Activated CD4-positive, CD25-positive, alpha-beta regulatory T cell treated with anti-CD3 and anti-CD28 coated beads, Interleukin-2, amount 50 U/mL, for 24 hours (primary cell): Measurements from ENCODE around the gene CDNF.
"Not testable (repeated sequence)": the region's sequence is repeated elsewhere in the genome, so short reads cannot be mapped to it uniquely, and the experiment has no call there.

Experiments
- ATAC-seq, 2 donors: fragments of 150-1000 bp; cut with Tn5 transposase; one replicate each; pipeline ENCODE4 v1.10.0; 2021; ENCODE audit warnings: mild to moderate bottlenecking in 1 of 2, moderate library complexity in 1 of 2

CDNF gene

DNA sequence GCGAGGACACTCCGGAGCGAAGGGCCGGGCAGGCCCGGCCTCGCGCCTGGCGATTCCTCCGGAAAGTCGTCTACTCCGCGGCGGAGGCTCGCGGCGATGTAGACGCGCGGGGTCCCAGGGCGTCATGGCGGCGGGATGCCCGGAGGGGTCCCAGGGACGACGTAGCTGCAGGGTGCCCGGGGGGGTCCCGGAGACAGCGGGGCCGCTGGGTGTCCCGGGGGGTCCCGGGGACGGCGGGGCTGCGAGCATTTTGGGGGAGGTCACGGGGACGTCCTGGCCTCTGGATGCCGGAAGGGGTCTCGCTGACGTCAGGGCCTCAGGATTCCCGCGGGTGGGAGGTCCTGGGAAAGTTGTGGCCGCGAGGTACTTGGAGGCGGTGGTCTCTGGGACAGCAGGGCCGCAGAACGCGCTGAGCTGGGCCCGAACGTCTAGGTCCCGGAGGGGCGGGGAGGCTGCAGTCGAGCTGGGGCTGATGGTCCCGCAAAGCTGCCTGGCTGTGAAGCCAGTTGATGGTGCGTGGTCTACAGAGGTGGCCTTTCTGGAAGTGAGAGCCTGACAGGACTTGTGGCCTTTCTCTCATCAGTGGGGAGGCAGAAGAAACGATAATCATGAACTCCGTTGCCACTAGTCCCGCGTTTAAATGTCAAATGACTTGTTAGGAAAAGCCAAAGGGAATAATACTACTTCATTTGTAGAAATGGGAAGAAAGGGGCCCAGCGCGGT is 906 bp upstream of the CDNF start:
- no peak for ATAC-seq

DNA sequence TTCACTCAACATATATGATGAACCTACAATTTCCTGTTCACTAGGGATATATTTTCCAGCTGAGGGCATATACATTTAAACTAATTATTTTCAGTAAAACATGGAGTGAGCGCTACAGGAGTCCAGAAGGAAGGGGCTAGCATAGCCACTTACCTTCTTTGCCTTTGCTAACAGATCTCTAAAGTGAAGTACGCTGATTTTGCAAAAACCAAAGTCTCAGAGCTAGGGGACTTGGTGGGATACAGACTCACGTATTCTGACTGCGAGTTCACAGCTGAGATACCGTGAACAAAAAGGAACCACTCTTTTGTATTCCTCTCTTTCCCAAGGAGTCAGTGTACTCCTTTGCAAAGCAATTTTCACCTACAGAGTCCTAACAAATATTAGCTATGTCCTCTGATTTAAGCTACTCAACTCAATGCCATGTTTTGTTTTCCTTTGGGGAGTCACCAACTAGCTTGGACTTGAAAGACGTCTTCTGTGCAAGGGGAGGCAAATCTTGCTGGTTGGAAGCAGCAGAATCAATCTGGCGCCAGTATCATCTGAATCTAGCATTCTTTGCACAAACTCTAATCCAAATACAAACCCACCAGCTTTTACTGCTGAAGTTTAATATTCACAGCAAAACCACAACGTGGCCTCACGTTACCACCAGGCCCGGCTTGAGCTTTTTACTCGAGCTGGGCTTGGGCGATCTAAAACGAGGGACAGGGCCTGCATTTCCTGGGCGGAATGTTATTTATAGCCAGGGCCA is 657 bp downstream of the CDNF start:
- ATAC-seq, result no peak

DNA sequence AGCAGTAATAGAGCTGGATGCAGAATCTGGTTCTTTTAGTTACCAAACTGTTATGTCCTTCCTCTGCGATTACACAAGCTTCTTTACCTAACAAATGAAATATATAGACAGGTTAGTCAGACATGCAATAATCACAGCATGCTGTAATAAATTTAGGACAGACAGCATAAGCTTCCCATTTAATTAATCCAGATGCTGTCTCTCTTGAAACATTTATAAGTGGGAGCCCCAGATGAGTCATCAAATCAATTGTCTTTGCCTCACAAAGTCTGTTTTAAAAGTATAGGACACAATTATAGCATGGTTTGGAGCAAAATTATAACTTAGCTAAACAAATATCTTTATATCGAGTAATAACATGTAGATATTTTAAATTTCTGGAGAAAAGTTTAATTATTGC is 1.6 kb downstream of the CDNF start:
- ATAC-seq, result no peak

DNA sequence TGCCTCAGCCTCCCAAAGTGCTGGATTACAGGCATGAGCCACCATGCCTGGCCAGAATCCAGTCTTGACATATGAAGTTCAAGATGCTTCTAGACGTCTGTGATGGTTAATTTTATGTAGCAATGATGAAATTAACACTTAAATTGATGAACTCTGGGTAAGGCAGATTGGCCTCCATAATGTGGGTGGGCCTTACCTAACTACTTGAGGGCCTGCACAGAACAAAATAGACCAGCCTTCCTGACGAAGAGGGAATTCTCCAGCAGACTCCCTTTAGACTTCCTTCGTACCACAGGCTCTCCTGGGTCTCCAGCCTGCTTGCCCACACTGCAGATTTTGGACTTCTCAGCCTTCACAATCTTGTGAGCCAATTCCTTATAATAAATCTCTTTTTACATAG is 4.7 kb downstream of the CDNF start:
- ATAC-seq, result no peak

DNA sequence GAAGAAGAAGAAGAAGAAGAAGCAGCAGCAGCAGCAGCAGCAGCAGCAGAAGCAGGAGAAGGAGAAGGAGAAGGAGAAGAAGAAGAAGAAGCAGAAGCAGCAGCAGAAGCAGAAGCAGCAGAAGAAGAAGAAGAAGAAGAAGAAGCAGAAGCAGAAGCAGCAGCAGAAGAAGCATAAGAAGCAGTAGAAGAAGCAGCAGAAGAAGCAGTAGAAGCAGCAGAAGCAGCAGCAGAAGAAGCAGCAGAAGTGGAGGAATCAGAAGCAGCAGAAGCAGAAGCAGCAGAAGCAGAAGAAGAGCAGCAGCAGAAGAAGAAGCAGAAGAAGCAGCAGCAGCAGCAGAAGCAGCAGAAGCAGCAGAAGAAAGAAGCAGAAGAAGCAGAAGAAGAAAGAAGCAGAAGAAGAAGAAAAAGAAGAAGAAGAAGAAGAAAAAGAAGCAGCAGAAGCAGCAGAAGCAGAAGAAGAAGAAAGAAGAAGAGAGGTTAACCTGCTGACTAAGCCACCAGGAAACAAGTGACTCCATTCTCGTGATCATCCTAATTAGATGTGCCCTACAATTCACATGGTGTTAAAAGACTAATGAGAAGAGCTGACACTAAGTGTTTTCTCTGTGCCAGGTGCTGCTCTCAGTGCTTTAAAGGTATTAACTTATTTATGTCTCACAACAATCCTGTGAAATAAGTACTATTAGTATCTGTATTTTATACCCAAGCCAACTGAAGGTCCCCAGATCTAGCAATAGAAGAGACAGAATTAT is 11.6 kb downstream of the CDNF start:
- no peak for ATAC-seq

DNA sequence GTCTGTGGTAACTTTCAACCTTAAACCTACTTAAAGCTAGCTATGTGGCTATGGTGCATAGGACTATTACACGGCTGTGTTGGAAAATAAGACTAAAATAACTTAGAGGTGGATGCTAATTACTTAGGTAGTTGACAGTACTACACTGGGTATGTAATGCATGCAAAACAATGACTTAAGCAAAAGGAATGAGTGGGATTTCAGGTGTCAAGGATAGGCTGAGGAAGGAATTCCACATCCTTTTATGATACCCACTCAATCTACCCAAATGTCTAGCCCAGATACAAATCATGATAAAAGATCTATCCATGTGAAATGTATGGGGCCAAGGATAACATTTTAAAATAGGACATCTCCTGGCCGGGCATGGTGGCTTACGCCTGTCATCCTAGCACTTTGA is 13.9 kb downstream of the CDNF start:
- no peak for ATAC-seq

DNA sequence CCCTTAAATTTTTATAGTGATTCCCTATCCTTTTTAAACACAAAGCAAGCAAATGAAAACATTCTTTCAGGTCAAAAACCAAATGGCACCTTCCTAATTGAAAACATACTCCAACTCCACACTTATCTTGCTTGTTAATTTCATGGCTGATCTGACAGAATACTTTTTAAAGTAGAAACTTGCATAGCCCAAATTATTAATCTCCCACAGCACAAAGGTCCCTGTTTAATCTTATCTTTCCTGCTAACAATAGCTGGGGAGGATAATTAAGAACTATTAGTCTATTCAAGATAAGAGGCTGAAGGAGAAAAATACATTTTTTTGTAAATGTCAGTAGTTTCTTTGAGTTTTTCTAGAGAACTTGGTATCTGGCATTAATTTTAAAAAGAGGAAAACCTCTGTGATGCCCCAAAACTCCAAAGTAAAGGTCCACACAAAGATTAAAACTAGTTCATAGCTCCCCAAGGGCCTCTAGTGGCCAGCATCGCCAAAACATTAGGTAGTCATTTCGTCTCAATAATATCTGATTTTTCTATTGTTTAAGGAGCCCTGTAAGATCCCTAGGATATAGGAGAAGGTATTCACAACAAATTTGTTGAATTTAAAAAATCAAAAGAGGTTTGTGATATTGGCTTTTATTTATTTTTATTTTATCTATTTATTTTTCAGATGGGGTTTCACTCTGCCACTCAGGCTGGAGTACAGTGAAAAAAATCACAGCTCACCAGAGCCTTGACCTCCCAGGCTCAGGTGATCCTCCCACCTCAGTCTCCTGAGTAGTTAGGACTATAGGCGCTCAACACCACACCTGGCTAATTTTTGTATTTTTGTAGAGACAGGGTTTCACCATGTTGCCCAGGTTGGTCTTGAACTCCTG is 14.7 kb downstream of the CDNF start:
- ATAC-seq, result peak in 1 of 2 donors; percentile 48

DNA sequence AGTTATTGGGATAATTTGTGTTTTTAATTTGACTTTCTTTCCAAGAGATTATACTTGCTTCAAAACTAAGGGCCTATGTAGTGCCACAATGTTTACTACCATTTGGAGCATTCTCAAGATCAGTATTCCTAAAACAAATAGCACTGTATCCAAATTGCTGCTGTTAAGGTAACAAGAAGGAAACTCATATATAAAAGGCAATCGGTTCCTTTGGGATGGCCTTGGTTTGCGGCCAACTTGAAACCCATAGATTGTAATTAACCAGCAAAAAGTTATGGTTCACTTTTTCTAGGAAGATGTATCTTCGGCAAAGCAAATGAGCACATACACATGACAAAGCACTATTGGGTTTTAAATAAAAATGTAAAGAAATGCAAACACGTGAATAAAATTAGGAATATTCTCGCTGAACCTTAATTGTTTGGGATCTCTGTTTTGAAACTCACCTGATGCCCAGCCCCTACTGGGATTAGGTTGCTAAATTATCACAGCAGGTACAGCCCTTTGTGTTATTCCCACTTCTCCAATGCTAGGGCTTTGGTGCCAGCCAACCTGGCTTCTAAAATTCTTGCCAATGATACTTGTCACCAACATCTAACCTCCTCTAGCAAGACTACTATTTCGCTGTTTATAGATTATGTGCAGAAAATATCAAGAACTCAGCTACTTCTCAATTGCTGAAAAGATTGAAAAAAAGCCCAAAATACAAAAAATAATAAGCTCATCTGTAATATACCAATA is 16.0 kb downstream of the CDNF start:
- no peak for ATAC-seq

DNA sequence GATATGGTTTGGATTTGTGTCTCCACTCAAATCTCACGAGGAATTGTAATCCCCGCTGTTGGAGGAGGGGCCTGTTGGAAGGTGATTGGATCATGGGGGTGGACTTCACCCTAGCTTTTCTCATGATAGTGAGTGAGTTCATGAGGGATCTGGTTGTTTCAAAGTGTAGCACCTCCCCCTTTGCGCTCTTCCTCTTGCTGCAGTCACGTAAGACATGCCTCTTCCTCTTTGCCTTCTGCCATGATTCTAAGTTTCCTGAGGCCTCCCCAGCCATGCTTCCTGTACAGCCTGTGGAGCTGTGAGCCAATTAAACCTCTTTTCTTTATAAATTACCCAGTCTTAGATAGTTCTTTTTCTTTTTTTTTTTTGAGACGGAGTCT is 17.1 kb downstream of the CDNF start:
- no peak for ATAC-seq

DNA sequence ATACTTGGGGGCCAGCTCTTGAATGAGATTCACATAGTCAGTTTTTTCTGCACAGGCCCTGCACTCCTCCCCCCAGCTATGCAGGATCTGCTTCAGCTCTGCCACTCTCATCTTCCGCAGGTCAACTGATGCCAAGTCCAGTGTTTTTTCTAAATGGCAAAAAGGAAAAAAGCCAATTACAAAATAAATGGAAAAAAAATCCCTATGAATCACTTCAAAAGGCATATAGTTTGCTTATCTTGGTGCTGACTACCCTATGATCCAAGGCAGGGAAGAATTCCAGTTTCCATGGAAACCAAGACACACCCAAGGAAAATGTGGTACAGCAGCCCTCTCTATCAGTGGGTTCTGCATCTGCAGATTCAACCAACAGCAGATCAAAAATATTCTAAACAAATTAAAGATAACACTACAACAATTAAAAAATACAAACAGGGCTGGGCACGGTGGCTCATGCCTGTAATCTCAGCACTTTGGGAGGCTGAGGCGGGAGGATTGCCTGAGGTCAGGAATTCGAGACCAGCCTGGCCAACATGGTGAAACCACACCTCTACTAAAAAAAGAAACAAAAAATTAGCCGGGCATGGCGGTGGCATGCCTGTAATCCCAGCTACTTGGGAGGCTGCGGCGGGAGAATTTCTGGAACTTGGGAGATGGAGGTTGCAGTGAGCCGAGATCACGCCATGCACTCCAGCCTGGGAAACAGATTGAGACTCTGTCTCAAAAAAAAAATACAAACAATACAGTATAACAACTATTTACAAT is 17.6 kb downstream of the CDNF start:
- no peak for ATAC-seq

DNA sequence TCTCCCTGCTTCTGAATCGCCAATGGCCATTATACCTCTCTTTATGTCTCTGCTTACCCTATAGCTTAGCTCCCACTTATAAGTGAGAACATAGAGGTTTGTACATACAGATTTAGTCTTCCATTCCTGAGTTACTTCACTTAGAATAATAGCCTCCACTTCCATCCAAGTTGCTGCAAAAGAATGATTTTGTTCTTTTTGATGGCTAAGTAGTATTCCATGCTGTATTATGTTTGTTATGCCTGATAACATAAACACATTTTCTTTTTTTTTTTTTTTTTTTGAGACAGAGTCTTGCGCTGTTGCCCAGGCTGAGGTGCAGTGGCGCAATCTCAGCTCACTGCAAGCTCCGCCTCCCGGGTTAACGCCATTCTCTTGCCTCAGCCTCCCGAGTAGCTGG is 21.1 kb downstream of the CDNF start:
- not testable (repeated sequence) for ATAC-seq

DNA sequence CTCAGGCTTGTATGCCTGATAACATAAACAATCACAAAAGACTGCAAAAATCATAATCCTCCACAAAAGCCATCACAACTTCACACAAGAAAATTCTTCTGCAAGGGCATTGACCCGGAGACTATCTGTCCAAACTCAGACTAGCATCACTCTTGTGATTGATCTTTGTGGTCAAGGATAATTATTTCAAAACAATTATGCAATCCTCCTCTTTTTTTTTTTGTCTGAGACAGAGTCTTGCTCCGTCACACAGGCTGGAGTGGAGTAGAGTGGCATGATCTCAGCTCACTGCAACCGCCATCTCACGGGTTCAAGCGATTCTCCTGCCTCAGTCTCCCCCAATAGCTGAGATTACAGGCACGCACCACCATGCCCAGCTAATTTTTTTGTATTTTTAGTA is 22.2 kb downstream of the CDNF start:
- ATAC-seq, result no peak

DNA sequence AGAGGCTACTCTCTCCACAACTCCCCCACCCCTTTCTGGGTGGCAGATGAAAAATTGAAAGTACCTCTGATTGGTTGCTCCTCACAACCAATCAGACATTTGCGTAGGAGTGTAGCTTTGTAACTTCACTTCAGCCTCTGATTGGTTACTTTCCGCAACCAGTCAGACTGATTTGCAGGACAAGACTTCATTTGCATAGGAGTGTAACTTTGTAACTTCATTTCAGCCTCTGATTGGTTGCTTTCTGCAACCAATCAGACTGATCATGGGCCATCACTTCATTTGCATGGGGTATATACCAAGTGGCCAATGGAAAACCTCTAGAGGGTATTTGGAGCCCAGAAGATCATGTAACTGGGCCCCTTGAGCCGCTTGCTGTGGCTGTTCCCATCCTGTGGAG is 25.6 kb downstream of the CDNF start:
- no peak for ATAC-seq

DNA sequence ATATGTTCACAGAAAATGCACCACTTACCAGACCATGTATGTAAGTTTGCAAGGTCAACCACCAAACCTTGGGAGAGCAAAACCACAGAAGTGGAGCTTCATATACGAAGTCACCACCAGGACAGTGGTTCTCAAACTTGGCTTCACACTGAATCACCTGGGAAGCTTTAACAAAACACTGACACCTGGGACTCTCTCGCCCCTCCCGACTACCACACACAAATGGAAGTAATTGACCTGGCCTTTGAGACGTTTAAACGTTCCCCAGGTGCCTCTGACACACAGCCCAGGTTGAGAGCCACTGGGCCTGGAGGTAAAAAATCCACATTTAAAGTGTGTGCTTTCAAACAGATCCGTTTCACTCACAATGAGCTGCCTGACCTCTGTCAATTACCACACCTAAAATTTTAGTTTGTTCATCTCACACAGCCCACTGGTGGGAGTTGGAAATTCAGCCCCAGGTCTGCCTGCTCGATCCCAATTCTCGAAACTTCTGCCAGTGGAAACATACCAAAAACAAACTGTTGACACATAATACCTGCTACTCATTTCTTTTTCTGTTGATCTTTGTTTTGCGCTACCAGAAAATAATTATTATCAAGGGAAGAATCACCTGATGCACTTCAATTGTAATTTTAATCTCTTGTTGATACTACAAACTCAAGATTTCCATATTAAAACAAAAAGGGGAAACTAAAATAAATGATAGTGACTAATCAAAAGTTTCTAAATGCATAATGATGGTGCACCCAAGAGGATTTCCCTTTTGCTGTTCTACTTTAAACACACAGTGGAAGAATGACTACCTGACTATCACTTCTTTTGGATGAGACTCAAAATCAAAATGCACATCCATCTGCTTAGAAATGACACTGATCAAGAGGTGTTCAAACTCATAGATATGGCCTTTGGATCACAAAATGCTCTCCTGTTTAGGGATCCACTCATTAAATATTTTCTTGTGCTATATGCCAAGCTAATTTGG is 26.6 kb downstream of the CDNF start:
- ATAC-seq, result peak in 1 of 2 donors; percentile 45

DNA sequence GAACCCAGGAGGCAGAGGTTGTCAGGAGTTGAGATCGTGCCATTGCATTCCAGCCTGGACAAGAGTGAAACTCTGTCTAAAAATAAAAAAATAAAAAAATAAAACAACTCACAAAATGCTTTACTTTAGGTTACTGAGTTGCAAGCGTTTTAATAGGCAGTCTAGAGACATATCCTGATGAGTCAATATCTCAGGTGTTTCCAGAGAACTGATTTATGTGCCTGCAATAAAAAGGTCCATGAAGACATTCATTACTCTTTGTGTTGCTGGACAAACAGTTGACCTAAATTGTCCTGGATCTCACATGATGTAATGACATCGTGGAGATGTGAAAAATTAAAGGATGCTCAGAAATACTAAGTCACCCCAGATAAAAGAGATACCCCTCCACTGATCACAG is 31.5 kb downstream of the CDNF start:
- no peak for ATAC-seq

DNA sequence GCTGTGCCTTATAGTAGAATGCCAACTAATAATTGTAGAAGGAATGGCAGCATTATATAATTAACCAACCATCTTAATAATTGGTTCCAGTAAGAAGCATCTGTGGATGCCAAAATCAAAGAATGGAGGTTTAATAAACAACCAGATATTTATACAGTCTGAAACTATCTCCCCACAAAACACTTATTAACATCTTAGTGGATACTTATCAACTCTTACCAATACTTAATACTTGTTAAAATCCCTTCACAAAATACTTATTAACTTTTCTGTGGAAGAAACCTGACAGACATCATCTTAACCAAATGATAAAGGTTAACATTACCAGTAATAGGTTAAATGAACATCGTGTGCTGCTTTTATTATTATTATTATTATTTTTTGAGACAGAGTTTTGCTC is 34.0 kb downstream of the CDNF start:
- no peak for ATAC-seq

DNA sequence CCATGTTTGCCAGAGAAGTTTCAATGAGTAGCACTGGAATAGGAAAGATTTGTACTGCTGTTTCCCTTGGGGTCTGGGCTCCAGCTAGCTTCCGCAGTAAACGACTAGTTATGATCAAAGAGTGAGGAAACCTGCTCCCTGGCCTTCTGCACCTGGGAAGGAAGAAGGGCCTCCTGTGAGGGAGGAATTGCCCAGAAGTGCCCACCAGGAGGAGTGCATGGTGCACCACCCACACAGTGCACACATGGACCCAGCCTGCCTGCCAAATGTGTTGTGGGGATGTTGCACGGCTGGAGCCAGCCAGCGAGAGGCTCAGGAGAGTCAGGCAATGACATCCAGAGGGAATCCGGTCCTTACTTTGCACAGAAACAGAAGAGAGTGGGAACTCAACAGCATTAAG is 36.1 kb downstream of the CDNF start:
- no peak for ATAC-seq

DNA sequence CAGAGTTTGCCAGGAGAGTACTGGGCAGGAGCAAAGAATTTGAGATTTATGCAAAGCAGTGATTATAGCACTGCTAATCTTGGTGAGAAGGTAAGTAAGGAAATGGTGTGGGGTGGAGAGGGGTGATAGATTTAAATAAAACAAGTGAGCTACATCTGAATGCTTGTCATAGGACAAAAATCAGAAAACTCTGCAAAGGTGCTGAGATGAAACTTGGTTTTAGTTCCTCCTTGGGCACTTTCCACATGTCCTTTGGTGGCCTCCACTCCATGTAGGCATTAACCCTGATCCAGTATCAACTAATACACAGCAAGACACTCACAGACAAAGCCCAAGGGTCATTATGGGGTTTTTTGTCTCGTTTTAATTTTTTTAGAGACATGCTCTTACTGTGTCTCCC is 37.4 kb downstream of the CDNF start:
- no peak for ATAC-seq

DNA sequence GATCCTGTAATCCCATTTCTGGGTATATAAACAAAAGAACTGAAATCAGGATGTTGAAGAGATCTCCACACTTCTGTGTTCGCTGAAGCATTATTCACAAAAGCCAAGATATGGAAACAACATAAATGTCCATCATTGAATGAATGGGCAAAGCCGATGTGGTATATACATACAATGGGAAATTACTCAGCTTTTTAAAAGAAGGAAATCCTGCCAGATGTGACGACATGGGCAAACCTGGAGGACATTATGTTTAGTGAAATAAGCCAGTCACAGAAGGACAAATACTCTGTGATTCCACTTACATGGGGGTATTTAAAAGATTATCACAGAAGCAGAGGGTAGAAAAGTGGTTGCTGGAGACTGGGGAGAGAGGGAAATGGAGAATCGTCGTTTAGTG is 39.2 kb downstream of the CDNF start:
- ATAC-seq, result no peak

DNA sequence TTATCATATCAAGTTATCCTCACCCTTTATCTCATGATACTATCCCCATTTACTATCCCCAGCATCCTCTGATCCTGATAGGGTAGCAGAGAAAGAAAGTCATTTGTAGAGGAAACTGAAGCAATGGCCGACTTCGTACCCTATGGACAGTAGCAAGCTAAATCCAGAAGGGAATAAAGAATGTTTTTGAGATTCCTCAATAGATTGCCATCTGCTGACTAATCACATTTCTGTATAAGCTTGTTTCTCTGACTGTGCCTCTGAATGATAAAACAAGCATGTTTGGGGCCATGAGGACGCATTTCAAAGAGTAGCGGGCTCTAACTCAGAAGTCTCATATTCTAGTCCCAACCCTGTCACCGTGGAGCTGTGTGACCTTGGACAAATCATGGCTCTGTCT is 49.9 kb downstream of the CDNF start:
- ATAC-seq, result no peak
